ENCODE results near the gene RHOB.

Gene RHOB

DNA sequence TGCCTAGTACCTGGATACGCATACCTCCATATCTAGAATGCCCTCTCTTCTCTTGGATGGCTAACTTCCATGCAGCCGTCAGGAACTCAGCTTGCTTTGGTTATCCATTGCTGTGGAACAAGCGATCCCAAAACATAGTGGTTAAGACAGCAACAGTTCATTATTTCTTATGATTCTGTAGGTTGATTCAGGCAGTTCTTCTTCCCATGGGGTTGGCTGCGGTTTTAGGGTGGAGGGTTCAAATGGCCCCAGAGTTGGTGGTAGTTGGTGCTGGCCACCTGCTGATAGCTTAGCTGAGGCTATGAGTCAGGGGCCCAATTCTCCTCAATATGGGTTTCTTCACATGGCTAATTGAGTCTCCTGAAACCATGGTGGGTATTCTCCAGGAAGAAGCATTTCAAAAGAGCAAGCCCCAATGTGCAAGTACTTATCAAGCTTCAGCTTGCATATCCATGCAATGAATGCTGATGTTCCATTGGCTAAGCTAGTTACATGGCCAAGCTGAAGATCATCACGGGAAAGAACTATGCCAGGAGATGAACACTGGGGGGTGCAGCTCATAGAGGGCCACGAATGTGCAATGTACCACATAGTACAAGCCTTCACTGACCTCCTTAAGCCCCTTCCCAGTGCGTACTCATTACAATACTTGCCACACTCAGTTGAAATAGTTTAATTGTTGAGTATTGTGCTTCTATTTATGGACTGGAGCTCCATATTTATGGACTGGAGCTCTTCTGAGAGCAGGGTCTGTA lies 10.0 kb upstream of the RHOB start:
- no peak overlapping the region for H3K4me3 ChIP-seq (replicated peaks; ENCODE audit: low read depth, low read length)
- no peak for TF ChIP-seq CTCF (IDR thresholded peaks at IDR 0.05; ENCODE audit: low read depth, low read length, missing control alignments)
- no peak for DNase-seq (ENCODE audit: extremely low read depth, low read depth)

DNA sequence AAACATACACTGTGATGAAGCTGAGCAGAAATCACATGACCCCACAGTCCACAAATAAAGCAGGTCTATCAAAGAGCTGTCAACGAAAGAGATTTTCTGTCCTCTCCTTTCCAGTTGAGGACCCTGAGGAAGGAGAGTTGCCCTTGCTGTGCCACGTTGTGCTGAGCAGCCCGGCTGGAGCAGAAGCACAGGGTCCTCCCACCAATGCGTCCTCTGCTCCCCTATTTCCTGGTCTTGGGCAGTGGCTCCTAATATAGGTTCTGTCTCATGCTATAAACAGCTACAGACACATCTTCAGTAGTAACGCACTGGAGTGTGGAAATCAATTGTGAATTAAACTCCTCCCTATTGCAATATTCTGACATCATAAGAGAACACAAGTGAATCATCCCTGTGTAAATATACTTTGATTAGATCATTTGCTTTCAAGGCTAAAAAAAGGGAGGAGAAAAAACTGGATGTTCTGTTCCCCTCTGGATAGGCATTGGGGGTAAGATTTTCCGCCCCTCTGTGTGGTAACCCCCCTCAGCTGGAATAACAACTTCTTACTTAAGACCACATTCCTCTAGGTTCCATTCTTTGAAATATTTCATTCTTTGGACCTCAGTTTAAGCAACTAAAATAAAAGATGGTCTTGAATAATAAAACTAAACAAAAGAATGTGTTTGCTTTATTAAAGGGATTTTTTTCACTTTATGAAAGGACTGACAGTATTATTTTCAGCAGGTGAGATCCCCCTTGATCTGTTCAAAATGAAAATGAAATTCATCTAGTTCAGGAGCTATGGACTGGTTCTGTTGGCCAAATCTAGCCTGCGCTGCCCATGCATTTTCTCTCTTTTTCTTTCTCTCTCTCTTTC lies 8.3 kb upstream of the RHOB start:
- H3K4me3 ChIP-seq (replicated peaks; ENCODE audit: low read depth, low read length), result no peak overlapping the region
- DNase-seq (ENCODE audit: extremely low read depth, low read depth), result no peak
- no peak for TF ChIP-seq CTCF (IDR thresholded peaks at IDR 0.05; ENCODE audit: low read depth, low read length, missing control alignments)

- H3K4me3 ChIP-seq (replicated peaks; ENCODE audit: low read depth, low read length), result no peak overlapping the region
- no peak for DNase-seq (ENCODE audit: extremely low read depth, low read depth)
- no peak for TF ChIP-seq CTCF (IDR thresholded peaks at IDR 0.05; ENCODE audit: low read depth, low read length, missing control alignments)
Measured at GRCh38 chr2:20439193-20439475, 7.7 kb upstream of the RHOB start.

- H3K4me3 ChIP-seq (replicated peaks; ENCODE audit: low read depth, low read length), result no peak overlapping the region
- no peak for TF ChIP-seq CTCF (IDR thresholded peaks at IDR 0.05; ENCODE audit: low read depth, low read length, missing control alignments)
- no peak for DNase-seq (ENCODE audit: extremely low read depth, low read depth)
Measured at GRCh38 chr2:20439503-20439902, 7.4 kb upstream of the RHOB start.

DNA sequence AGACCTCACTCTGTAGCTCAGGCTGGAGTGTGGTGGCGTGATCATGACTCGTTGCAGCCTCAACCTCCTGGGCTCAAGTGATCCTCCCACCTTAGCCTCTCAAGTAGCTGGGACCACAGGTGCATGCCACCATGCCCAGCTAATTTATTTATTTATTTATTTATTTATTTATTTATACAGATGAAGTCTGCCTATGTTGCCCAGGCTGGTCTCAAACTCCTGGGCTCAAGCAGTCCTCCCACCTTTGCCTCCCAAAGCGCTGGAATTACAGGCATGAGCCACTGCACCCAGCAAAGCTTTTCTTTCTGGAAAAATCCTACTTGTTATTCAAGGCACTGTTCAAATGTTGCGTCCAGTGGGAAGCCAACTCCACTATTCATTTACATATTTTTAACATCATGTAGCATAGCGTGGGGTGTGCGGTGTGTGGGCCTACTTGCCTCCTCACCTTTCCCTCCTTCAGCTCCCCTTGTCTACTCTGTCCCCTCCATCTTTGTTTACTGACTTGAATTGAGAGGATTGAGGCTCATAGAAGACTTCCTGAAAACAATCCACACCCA lies 6.8 kb upstream of the RHOB start:
- no peak overlapping the region for H3K4me3 ChIP-seq (replicated peaks; ENCODE audit: low read depth, low read length)
- DNase-seq (ENCODE audit: extremely low read depth, low read depth), result no peak
- TF ChIP-seq CTCF (IDR thresholded peaks at IDR 0.05; ENCODE audit: low read depth, low read length, missing control alignments), result no peak

DNA sequence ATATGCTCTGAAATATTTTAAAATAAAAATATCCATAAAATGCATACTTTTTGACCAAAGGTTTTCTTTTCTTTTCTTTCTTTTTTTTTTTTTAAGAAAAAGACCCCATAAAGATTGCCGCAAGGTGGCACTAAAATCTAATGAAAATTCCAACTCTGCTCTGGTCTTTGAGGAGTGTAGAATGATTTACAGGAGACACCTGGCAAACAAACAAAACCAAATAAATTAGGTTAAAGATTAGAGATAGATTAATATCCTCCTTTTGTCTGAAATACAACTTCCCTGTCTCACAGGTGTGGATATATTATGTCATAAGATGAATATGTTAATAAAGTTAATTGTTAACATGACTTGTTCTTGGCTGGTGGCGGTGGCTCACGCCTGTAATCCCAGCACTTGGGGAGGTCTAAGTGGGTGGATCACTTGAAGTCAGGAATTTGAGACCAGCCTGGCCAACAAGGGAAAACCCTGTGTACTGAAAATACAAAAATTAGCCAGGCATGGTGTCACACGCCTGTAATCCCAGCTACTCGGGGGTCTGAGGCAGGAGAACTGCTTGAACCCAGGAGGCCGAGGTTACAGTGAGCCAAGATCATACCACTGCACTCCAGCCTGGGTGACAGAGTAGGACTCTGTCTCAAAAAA lies 3.5 kb upstream of the RHOB start:
- no peak for DNase-seq (ENCODE audit: extremely low read depth, low read depth)
- H3K4me3 ChIP-seq (replicated peaks; ENCODE audit: low read depth, low read length), result no peak overlapping the region
- peak; percentile 33 for TF ChIP-seq CTCF (IDR thresholded peaks at IDR 0.05; ENCODE audit: low read depth, low read length, missing control alignments)
